22Rv1 (cell line): ENCODE results near the gene HAT1.

Source experiments
- H3K27ac ChIP-seq: fragments of 450-650 bp; 2 replicates; pipeline ENCODE4 v1.5.1; 2017
- ZFX ChIP-seq: fragments of 450-650 bp; IDR thresholded peaks from 2 replicates; pipeline ENCODE4 v1.6.1; 2017; ENCODE audit warnings: antibody characterized with exemption, borderline replicate concordance
- TF ChIP-seq, protein P1 (sequence below): fragments of 450-650 bp; IDR thresholded peaks from 2 replicates; pipeline ENCODE4 v1.5.1; 2017; ENCODE audit warnings: mild to moderate bottlenecking

The HAT1 gene

DNA sequence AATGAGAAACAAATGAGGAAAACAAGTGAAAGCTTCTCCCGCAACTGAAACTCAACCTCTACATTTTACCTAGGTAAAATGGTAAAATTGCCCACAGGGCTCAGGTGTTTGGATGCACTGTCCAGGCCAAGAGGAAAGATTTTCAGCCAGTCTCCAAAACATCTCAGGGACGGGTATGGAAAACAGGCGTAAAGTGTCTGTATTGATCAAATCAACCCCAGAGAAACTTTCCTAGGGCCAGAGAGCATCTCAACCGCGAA is 361 bp upstream of the HAT1 start:
- no peak for TF ChIP-seq ZFX
- TF ChIP-seq, protein P1, sequence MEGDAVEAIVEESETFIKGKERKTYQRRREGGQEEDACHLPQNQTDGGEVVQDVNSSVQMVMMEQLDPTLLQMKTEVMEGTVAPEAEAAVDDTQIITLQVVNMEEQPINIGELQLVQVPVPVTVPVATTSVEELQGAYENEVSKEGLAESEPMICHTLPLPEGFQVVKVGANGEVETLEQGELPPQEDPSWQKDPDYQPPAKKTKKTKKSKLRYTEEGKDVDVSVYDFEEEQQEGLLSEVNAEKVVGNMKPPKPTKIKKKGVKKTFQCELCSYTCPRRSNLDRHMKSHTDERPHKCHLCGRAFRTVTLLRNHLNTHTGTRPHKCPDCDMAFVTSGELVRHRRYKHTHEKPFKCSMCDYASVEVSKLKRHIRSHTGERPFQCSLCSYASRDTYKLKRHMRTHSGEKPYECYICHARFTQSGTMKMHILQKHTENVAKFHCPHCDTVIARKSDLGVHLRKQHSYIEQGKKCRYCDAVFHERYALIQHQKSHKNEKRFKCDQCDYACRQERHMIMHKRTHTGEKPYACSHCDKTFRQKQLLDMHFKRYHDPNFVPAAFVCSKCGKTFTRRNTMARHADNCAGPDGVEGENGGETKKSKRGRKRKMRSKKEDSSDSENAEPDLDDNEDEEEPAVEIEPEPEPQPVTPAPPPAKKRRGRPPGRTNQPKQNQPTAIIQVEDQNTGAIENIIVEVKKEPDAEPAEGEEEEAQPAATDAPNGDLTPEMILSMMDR: no peak
- H3K27ac ChIP-seq: peak overlapping the region; percentile 83

DNA sequence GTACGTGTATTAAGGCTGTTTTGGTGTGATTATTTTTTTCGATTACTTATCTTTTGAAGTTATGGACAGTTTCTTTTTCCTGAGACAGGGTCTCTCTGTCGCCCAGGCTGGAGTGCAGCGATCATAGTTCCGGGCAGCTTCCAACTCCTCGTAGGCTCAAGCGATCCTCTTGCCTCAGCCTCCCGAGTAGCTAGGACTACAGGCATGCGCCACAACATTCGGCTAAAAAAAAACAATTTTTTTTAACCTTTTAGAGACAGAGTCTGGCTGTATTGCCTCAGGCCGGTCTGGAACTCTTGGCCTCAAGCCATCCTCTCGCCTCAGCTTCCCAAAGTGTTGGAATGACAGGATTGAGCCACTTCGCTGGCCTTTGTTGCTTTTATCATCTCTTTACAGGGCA is 945 bp downstream of the HAT1 start:
- no peak for TF ChIP-seq ZFX
- TF ChIP-seq, protein P1: no peak

DNA sequence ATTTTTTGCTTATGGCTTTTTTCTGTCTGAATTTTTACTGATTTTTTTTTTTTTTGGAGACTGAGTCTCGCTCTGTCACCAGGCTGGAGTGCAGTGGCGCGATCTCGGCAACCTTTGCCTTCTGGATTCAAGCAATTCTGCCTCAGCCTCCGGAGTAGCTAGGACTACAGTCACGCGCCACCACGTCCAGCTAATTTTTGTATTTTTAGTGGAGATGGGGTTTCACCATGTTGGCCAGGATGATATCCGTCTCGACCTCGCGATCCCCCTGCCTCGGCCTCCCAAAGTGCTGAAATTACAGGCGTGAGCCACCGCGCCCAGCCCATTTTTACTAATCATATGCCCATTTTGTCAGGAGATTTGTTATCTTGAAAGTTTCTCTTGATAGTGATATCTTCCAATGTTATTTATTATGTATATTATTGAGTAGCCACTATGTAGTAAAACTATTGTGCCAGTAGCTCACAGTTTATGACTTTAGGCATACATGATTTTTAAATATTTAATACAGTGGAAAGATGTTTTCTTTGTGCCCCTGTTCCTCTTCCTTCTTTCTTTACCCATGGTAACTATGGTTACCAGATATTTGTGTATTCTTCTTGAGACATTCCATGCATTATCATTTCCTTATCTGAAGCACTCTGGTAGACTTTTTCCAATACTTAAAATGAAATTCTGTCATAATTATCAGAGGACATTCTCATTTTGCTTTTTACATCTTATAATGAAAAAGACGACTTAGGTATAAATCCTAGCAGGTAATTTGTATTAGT is 2.1 kb downstream of the HAT1 start:
- no peak for TF ChIP-seq ZFX
- TF ChIP-seq, protein P1: no peak
- no peak overlapping the region for H3K27ac ChIP-seq

More for the DNA sequence above, 945 bp downstream of the HAT1 start:
- peak overlapping the region; percentile 83 for H3K27ac ChIP-seq

DNA sequence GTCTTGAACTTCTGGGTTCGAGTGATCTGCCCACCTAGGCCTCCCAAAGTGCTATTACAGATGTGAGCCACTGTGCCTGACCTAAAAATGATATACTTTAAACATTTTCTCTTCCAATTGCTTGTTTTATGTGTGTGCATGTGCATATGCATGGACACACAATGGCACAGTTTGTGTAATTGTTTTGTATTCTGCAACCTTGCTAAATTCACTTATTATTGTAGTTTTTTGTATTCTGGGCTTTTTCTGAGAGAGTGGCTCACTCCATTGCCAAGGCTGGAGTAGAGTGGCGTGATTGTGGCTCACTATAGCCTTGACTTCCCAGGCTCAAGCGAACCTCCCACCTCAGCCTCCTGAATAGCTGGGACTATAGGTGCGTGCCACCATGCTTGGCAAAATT is 8.1 kb downstream of the HAT1 start:
- no peak for TF ChIP-seq ZFX
- TF ChIP-seq, protein P1: no peak
- no peak overlapping the region for H3K27ac ChIP-seq

DNA sequence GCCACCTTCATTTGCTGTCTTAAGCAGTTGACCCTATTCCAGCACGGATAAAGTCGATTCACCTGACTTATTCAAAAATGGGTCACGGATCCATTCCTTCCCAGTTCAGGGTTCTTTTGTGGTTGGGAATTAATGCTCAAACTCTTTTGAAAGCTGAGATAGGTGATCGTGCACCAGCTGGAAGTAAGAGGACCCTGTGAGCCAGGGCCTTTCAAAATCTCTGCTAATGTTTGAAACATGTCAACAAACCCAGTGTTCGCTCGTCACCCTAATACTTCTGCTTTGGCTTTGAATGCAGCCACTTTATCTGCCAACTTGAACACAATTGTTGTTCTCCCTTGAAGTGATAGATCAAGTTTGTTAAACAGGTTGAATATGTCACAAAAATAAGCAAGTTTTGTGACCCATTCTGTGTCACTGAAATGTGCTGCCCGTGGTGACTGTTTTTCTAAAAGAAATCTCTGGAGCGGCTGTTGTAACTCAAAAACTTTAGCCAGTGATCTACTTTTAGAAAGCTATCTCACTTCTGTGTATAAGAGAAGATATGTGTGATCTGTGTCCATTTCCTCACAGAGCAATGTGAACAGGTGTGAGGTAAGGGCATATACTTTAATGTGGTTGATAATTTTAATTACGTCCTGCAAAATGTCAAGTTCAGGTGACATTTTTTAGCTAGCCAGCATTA is 16.9 kb downstream of the HAT1 start:
- TF ChIP-seq, protein P1: no peak
- no peak for TF ChIP-seq ZFX
- no peak overlapping the region for H3K27ac ChIP-seq

DNA sequence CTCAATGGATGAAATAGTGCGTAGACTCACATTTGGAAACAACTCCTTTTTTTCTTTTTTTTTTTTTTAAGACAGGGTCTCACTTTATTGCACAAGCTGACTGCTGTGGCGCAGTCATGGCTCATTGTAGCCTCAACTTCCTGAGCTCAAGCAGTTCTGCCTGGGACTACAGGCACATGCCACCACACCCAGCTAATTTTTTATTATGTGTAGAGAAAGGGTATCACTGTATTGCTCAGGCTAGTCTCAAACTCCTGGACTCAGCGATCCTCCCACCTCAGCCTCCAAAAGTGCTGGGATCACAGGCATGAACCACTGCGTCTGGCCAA is 17.4 kb downstream of the HAT1 start:
- H3K27ac ChIP-seq: no peak overlapping the region
- TF ChIP-seq, protein P1: no peak
- TF ChIP-seq ZFX: no peak

DNA sequence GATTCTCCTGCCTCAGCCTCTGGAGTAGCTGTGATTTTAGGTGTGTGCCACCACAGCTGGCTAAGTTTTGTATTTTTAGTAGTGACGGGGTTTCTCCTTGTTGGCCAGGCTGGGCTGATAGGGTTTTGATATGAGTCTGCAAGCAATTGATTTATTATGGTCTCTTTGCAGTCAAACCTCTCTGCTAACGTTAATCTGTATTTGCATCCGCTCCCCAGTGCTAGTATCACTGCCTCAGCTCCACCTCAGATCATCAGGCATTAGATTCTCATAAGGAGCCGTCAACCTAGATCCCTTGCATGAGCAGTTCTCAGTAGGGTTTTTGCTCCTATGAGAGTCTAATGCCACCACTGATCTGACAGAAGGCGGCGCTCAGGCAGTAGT is 19.0 kb downstream of the HAT1 start:
- TF ChIP-seq ZFX: no peak
- TF ChIP-seq, protein P1: no peak
- H3K27ac ChIP-seq: no peak overlapping the region
